Activated B cell treated with CpG ODN at 0.5 μM for 24 hours (primary cell): ENCODE results near the gene ALG12. TPM values are rescaled to one million over a fixed set of nuclear protein-coding genes. Genes with fewer than 3 reads are reported as not detected.

Source experiments
- ATAC-seq: fragments of 200-7000 bp; cut with Tn5 transposase; one replicate; pipeline ENCODE4 v1.10.0; 2021; ENCODE audit warnings: low read depth, mild to moderate bottlenecking, moderate library complexity
- CTCF ChIA-PET: fragments of 350-600 bp; sonication (Branson Sonifier 250); formaldehyde crosslinking; loops from one replicate; lab custom pipeline; 2021; ENCODE audit warnings: antibody characterized with exemption; lab: Charles Lee
- POLR2A ChIA-PET: fragments of 350-600 bp; sonication (Branson Sonifier 250); formaldehyde crosslinking; loops from one replicate; lab custom pipeline; 2021; ENCODE audit warnings: antibody characterized with exemption; lab: Charles Lee
- DNase-seq: peaks from one replicate; pipeline ENCODE4 v3.0.0; 2022
- H3K27ac Mint-ChIP-seq: one replicate; pipeline ENCODE4 v1.8.0; 2020; ENCODE audit warnings: mixed read lengths
- H3K27me3 Mint-ChIP-seq: one replicate; pipeline ENCODE4 v1.8.0; 2021; ENCODE audit warnings: mixed read lengths
- H3K36me3 Mint-ChIP-seq: one replicate; pipeline ENCODE4 v1.8.0; 2021; ENCODE audit warnings: low read depth, mixed read lengths
- H3K4me1 Mint-ChIP-seq: one replicate; pipeline ENCODE4 v1.8.0; 2021; ENCODE audit warnings: mixed read lengths
- H3K4me3 Mint-ChIP-seq: one replicate; pipeline ENCODE4 v1.8.0; 2020; ENCODE audit warnings: mild to moderate bottlenecking, mixed read lengths
- H3K9me3 Mint-ChIP-seq: one replicate; pipeline ENCODE4 v1.8.0; 2020; ENCODE audit warnings: mixed read lengths
- intact Hi-C: fragments of 100-400 bp; cut with micrococcal nuclease; formaldehyde crosslinking; loops from one replicate; pipeline ENCODE4 v1.15.1; 2024
- total RNA-seq: library from RNA; stranded (reverse); gene quantifications from 2 replicates; pipeline ENCODE4 v1.2.3, GENCODE V29; 2022
- TF ChIP-seq, protein P1 (sequence below): fragments of 200-600 bp; IDR thresholded peaks from one replicate; pipeline ENCODE4 v1.8.0; 2022; ENCODE audit warnings: antibody characterized with exemption, mild to moderate bottlenecking

Gene ALG12
- total RNA-seq, 1 donor from 2014 or later = 18.2 TPM

GRCh38 chr22:49884075-49884474, 34.2 kb downstream of the ALG12 start:
- no peak for ATAC-seq
- TF ChIP-seq, protein P1, sequence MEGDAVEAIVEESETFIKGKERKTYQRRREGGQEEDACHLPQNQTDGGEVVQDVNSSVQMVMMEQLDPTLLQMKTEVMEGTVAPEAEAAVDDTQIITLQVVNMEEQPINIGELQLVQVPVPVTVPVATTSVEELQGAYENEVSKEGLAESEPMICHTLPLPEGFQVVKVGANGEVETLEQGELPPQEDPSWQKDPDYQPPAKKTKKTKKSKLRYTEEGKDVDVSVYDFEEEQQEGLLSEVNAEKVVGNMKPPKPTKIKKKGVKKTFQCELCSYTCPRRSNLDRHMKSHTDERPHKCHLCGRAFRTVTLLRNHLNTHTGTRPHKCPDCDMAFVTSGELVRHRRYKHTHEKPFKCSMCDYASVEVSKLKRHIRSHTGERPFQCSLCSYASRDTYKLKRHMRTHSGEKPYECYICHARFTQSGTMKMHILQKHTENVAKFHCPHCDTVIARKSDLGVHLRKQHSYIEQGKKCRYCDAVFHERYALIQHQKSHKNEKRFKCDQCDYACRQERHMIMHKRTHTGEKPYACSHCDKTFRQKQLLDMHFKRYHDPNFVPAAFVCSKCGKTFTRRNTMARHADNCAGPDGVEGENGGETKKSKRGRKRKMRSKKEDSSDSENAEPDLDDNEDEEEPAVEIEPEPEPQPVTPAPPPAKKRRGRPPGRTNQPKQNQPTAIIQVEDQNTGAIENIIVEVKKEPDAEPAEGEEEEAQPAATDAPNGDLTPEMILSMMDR = no peak
- no peak overlapping the region for H3K4me3 Mint-ChIP-seq
- no peak overlapping the region for H3K27ac Mint-ChIP-seq
- intact Hi-C loops = no loop called here
- ChIA-PET POLR2A (no interaction called here), CTCF (no interaction called here)
- H3K4me1 Mint-ChIP-seq = peaks cover 15% of the 10 kb centered on the region
- H3K27me3 Mint-ChIP-seq = no peaks in the 10 kb centered on the region
- DNase-seq = no peak
- peaks cover 59% of the 10 kb centered on the region for H3K36me3 Mint-ChIP-seq
- no peaks in the 10 kb centered on the region for H3K9me3 Mint-ChIP-seq

GRCh38 chr22:49883294-49883640, 35.0 kb downstream of the ALG12 start:
- H3K36me3 Mint-ChIP-seq = peaks cover 53% of the 10 kb centered on the region
- H3K4me3 Mint-ChIP-seq = no peak overlapping the region
- POLR2A ChIA-PET = no interaction called here
- no peak for ATAC-seq
- no peak overlapping the region for H3K27ac Mint-ChIP-seq
- no peaks in the 10 kb centered on the region for H3K27me3 Mint-ChIP-seq
- intact Hi-C loops = no loop called here
- CTCF ChIA-PET = interaction anchor here (0.6 kb wide), 1 partner anchor 616 kb away, joined by 3 read pairs; no protein-coding TSS in a partner anchor
- H3K9me3 Mint-ChIP-seq = no peaks in the 10 kb centered on the region
- TF ChIP-seq, protein P1 = no peak
- DNase-seq = no peak
- H3K4me1 Mint-ChIP-seq = peaks cover 15% of the 10 kb centered on the region

GRCh38 chr22:49882519-49883293, 35.5 kb downstream of the ALG12 start:
- intact Hi-C loops = no loop called here
- POLR2A ChIA-PET = no interaction called here
- Mint-ChIP-seq H3K9me3 (no peaks in the 10 kb centered on the region), H3K4me1 (peaks cover 15% of the 10 kb centered on the region), H3K4me3 (no peak overlapping the region), H3K36me3 (peaks cover 50% of the 10 kb centered on the region), H3K27ac (no peak overlapping the region), H3K27me3 (no peaks in the 10 kb centered on the region)
- TF ChIP-seq, protein P1 = no peak
- ATAC-seq = no peak
- CTCF ChIA-PET = no interaction called here
- no peak for DNase-seq

- Mint-ChIP-seq H3K9me3 (no peaks in the 10 kb centered on the region), H3K4me1 (peaks cover 16% of the 10 kb centered on the region), H3K27ac (no peak overlapping the region), H3K36me3 (peaks cover 45% of the 10 kb centered on the region), H3K27me3 (no peaks in the 10 kb centered on the region), H3K4me3 (no peak overlapping the region)
- intact Hi-C loops = no loop called here
- TF ChIP-seq, protein P1 = no peak
- POLR2A ChIA-PET = interaction anchor here (0.6 kb wide), 1 partner anchor 145 kb away, joined by 3 read pairs; no protein-coding TSS in a partner anchor
- CTCF ChIA-PET = no interaction called here
- DNase-seq (no peak), ATAC-seq (no peak)
Measured at GRCh38 chr22:49881856-49882255, 36.4 kb downstream of the ALG12 start.

DNA sequence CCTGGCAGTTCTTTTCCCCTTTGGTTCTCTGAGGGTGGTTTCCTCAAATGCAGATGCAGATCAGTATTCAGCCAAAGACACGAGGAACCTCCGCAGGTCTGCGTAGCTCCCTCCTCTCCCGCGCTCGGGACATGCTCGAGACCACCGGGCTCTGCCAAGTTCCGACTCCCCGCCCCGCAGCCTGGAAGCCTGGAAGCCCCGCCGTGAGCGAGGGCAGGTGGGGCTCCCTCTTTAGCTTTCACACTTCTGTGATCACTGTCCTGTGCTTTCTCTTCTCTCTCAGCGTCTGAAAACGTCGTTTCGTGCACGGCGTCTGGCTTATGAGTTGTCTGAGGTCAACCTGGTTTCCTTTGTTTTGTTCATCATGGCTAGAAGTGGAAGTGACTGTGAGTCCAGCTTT, 38.0 kb downstream of the ALG12 start:
- ATAC-seq = no peak
- DNase-seq = no peak

More for the DNA sequence above, 38.0 kb downstream of the ALG12 start:
- no peak overlapping the region for H3K27ac Mint-ChIP-seq
- TF ChIP-seq, protein P1 = no peak
- peaks cover 33% of the 10 kb centered on the region for H3K36me3 Mint-ChIP-seq
- no peaks in the 10 kb centered on the region for H3K27me3 Mint-ChIP-seq
- no peak overlapping the region for H3K4me3 Mint-ChIP-seq
- POLR2A ChIA-PET = no interaction called here
- CTCF ChIA-PET = no interaction called here
- intact Hi-C loops = no loop called here
- no peaks in the 10 kb centered on the region for H3K9me3 Mint-ChIP-seq
- H3K4me1 Mint-ChIP-seq = peaks cover 16% of the 10 kb centered on the region
